Measurements from ENCODE around the gene TEAD4.

TEAD4 gene

DNA sequence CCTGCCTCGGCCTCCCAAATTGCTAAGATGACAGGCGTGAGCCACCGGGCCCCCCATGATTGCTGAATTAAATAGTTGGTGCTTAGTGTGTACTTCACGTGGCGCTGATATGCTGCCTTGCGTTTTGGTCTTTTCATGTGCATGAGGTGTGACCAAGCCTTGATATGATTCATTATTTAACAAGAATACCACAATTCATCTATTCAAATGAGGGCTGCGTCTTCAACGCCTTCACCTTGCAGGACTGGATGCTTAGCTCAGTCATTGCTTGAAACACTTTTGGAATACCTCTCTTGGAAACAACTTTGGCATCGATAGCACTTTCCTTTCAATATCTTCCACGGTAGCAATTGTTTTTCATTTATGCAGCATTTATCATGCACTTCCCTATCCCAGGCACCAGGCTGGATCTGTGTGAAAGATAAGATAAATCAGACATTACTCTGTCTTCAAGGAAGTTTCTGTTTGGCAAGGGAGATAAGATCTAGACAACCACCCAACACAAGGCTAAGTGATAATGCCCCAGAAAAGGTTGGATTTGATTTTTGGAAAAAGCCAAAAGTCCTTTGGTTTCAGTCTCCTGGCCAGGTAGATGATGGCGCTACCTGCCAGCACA is 1.3 kb upstream of the TEAD4 start:
- H3K27ac ChIP-seq = peak overlapping the region in 9 of 11 experiments; percentile 45 to 80 (median 67); a peak in 14 of 22 replicates
- H3K9ac ChIP-seq = peak overlapping the region; percentile 63 to 85 (median 78); a peak in 19 of 22 replicates
- peak overlapping the region; percentile 75 to 93 (median 83) for H3K4me3 ChIP-seq
- no peaks in the 10 kb centered on the region for H3K9me3 ChIP-seq (replicated peaks in 1 of 11)
- peaks cover 0 to 6% (median 0%) of the 10 kb centered on the region in 11 experiments; a peak in 2 of 22 replicates for H3K36me3 ChIP-seq
- peaks cover 0 to 27% (median 23%) of the 10 kb centered on the region in 11 experiments; a peak in 19 of 22 replicates for H4K20me1 ChIP-seq
- H3K4me2 ChIP-seq = peak overlapping the region; percentile 83 to 96 (median 88)
- H3K27me3 ChIP-seq = no peaks in the 10 kb centered on the region; a peak in 1 of 22 replicates
- peaks cover 27 to 37% (median 33%) of the 10 kb centered on the region in 10 experiments for H3K4me1 ChIP-seq
- TF ChIP-seq Cebpa-rat (IDR thresholded peaks at IDR 0.05) = no peak

DNA sequence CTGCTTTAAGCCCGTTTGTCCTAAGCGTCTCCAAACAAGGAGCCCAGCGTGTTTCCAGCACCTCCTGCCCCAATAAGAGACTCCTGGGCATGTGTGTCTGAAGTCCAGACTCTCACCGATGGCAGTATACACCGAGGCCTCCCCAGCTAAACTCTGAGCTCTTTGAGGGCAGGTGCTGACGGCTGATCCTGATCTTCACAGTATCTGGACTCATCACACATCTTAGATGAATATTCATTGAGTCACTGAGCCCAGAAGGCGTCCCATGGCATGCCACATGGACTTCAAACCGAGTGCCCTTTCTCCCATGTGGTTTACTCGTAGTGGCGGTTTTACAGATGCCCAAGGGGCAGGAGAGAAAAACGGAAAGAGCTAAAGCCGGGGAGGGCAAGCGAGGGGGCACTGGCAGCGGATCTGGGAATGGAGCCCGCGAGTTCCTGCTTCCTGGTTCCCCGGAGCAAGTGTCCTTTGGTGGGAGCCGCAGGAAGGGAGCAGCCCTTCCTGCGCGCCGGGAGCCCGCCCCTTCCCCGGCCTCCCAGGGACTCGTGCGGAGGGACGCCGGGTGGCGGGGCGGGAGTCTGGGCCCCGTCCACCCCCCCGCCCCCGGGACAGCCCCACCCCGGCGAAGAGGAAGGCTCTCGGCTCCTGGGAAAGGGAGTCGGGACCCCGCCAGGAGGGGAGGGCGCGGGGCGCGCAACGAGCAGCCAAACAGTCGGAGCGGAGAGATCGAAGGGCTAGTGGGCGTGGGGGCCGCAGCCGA is 585 bp upstream of the TEAD4 start:
- Histone ChIP-seq H4K20me1 (peaks cover 0 to 34% (median 30%) of the 10 kb centered on the region in 11 experiments; a peak in 19 of 22 replicates), H3K4me2 (peak overlapping the region; percentile 83 to 96 (median 88)), H3K9me3 (replicated peaks in 1 of 11) (no peaks in the 10 kb centered on the region), H3K36me3 (peaks cover 0 to 10% (median 0%) of the 10 kb centered on the region in 11 experiments; a peak in 3 of 22 replicates), H3K27ac (peak overlapping the region in 10 of 11 experiments; percentile 12 to 80 (median 66); a peak in 17 of 22 replicates), H3K4me3 (peak overlapping the region; percentile 75 to 93 (median 83)), H3K4me1 (peaks cover 28 to 44% (median 40%) of the 10 kb centered on the region in 10 experiments), H3K9ac (peak overlapping the region; percentile 63 to 85 (median 78); a peak in 21 of 22 replicates), H3K27me3 (no peaks in the 10 kb centered on the region; a peak in 1 of 22 replicates)
- TF ChIP-seq Cebpa-rat (IDR thresholded peaks at IDR 0.05) = no peak

DNA sequence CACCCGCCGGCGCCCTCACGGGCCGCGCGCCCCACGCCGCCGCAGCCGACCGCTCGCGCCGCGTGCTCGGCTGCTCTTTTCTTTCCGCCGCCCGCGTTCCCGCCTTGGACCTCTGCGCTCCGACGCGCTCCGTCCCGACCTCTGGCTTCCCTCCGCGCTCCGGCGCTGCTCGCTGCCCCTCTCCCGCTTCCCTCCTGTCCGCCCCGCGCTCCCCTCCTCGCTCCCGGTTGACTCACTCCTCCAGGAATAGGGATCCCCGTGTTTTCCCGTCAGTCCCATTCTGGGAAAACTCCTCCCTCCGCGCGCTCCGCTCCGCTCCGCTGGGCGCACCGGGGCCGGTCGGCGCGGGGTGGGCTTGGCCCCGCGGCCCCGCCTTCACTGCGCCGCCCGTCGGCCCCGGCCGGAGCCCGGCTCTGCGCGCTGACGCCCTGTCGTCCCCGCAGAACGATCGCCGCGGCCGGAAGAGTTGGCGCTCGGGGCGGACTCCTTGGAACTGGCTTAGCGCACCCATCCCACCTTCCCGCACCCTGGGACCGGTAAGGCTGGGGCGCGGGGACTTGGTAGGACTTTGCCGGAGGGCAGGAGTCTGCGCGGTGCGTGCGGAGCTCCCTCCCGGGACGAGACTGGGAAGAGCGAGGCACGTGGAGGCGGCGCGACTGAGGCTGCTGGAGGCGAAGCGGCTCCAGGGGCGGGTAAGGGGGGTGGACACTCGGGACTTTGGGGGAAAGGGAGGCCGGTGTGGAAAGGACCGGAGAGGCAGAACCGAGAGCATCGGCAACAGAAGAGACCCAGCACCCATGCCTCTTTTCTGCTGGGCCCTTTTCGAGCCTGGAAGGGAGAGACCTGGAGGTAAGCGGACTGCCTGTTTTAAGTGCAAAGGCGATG is 550 bp downstream of the TEAD4 start:
- H3K4me3 ChIP-seq = peak overlapping the region; percentile 75 to 93 (median 83)
- H3K4me1 ChIP-seq = peaks cover 28 to 52% (median 43%) of the 10 kb centered on the region in 10 experiments
- TF ChIP-seq Cebpa-rat (IDR thresholded peaks at IDR 0.05) = no peak
- H4K20me1 ChIP-seq = peaks cover 0 to 44% (median 36%) of the 10 kb centered on the region in 11 experiments; a peak in 19 of 22 replicates
- peak overlapping the region; percentile 68 to 85 (median 80) for H3K9ac ChIP-seq
- peaks cover 0 to 15% (median 6%) of the 10 kb centered on the region in 11 experiments; a peak in 10 of 22 replicates for H3K36me3 ChIP-seq
- H3K27ac ChIP-seq = peak overlapping the region in 10 of 11 experiments; percentile 14 to 80 (median 76); a peak in 18 of 22 replicates
- H3K9me3 ChIP-seq (replicated peaks in 1 of 11) = no peaks in the 10 kb centered on the region
- peak overlapping the region; percentile 90 to 100 (median 95) for H3K4me2 ChIP-seq
- H3K27me3 ChIP-seq = no peaks in the 10 kb centered on the region; a peak in 1 of 22 replicates

DNA sequence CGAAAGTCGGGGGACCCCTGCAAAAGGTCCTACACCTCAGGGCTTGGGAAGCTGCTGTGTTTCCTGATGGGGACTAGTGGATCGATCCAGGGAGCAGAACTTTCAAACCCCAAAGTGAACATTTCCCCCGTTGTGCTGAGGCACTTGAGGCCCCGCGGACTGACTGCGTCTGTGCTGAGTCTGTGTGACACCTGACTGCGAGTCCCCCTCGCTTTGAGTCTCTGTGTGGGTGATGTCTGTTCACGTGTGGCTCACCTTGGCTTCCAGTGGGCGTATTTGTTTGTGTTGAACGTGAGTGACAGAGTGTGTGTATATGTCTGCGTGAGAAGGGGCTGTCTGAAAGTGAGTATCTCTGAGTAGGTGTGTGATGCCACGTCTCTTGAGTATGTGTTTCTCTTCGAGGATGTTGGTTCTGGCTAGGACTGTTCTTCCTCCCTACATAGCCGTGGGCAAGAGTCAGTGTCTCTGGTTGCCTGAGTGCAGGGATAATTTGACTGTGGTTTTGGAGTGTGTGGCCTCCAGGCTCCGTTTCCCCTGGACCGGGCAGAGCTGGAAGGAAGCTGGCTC is 1.3 kb downstream of the TEAD4 start:
- peaks cover 28 to 52% (median 43%) of the 10 kb centered on the region in 10 experiments for H3K4me1 ChIP-seq
- no peaks in the 10 kb centered on the region; a peak in 1 of 22 replicates for H3K27me3 ChIP-seq
- H3K36me3 ChIP-seq = peaks cover 0 to 22% (median 14%) of the 10 kb centered on the region in 11 experiments; a peak in 11 of 22 replicates
- peak overlapping the region; percentile 90 to 100 (median 95) for H3K4me2 ChIP-seq
- no peaks in the 10 kb centered on the region for H3K9me3 ChIP-seq (replicated peaks in 1 of 11)
- no peak for TF ChIP-seq Cebpa-rat (IDR thresholded peaks at IDR 0.05)
- H3K9ac ChIP-seq = peak overlapping the region; percentile 10 to 85 (median 80); a peak in 20 of 22 replicates
- peak overlapping the region in 8 of 11 experiments; percentile 73 to 80 (median 77); a peak in 11 of 22 replicates for H3K27ac ChIP-seq
- H3K4me3 ChIP-seq = peak overlapping the region; percentile 75 to 93 (median 83)
- peaks cover 0 to 52% (median 36%) of the 10 kb centered on the region in 11 experiments; a peak in 19 of 22 replicates for H4K20me1 ChIP-seq

DNA sequence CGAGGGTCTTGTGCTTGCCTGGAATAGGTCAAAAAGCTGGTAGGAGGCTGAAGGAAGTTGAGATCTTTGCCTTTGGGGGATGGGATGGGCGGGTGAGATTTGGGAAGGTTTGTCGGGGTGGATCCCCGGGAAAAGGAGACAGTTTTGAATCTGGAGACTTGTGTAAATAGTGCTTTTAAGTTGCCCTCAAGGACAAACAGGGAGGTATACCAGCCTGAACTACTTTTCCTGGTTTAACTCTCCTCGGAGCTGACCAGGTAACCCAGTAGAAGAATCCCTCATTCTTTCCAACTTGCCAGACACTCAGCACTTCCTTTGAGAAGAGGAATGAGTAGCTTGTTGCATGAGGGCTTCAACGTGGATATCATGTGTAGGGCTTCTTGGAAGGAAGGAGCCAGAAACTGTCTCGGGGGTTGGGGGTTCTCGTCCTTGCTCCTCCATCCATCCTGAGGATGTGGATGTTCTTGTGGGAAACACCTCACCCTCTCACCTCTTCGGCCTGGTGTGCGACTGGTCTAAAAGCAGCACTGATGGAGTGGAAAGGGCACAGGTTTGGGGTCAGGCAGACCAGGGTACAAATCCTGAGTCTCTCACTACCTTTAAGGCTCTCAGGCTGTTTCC is 1.9 kb downstream of the TEAD4 start:
- TF ChIP-seq Cebpa-rat (IDR thresholded peaks at IDR 0.05) = no peak
- no peaks in the 10 kb centered on the region; a peak in 1 of 22 replicates for H3K27me3 ChIP-seq
- peak overlapping the region; percentile 90 to 100 (median 95) for H3K4me2 ChIP-seq
- peaks cover 0 to 26% (median 20%) of the 10 kb centered on the region in 11 experiments; a peak in 12 of 22 replicates for H3K36me3 ChIP-seq
- peak overlapping the region in 8 of 10 experiments; percentile 75 to 90 (median 80); a peak in 16 of 20 replicates for H3K4me3 ChIP-seq
- H3K9ac ChIP-seq = peak overlapping the region in 7 of 11 experiments; percentile 75 to 85 (median 83); a peak in 11 of 22 replicates
- H4K20me1 ChIP-seq = peaks cover 0 to 57% (median 37%) of the 10 kb centered on the region in 11 experiments; a peak in 19 of 22 replicates
- no peak overlapping the region for H3K27ac ChIP-seq
- H3K4me1 ChIP-seq = peaks cover 28 to 52% (median 43%) of the 10 kb centered on the region in 10 experiments
- no peaks in the 10 kb centered on the region for H3K9me3 ChIP-seq (replicated peaks in 1 of 11)

DNA sequence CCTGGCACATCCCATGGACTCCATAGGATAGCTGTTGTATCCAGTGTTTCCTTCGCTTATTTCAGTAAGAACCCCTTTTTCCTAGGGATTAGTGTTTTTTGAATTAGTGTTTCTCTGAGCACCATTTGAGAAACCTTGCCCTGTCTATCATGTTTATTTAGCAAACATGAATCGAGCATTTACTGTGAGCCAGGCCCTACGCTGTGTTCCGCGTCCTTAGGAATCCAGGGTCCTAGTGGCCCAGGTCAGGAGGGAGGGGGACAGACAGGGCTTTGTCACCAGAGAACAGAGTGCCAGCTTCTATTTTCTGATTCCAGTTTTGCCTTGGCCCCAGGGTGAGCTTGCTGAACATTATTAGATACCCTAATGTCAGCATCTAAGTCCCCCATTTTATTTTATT is 2.5 kb downstream of the TEAD4 start:
- H3K27ac ChIP-seq = no peak overlapping the region
- H3K4me2 ChIP-seq = peak overlapping the region in 10 of 11 experiments; percentile 90 to 100 (median 96); a peak in 21 of 22 replicates
- no peak for TF ChIP-seq Cebpa-rat (IDR thresholded peaks at IDR 0.05)
- H3K36me3 ChIP-seq = peaks cover 0 to 26% (median 21%) of the 10 kb centered on the region in 11 experiments; a peak in 12 of 22 replicates
- H3K4me3 ChIP-seq = peak overlapping the region in 5 of 10 experiments; percentile 75 to 90 (median 80); a peak in 5 of 20 replicates
- H3K9me3 ChIP-seq (replicated peaks in 1 of 11) = no peaks in the 10 kb centered on the region
- peak overlapping the region in 4 of 11 experiments; percentile 3 to 85 (median 84); a peak in 3 of 22 replicates for H3K9ac ChIP-seq
- peaks cover 0 to 63% (median 37%) of the 10 kb centered on the region in 11 experiments; a peak in 19 of 22 replicates for H4K20me1 ChIP-seq
- H3K4me1 ChIP-seq = peaks cover 28 to 52% (median 43%) of the 10 kb centered on the region in 10 experiments
- no peaks in the 10 kb centered on the region; a peak in 1 of 22 replicates for H3K27me3 ChIP-seq

DNA sequence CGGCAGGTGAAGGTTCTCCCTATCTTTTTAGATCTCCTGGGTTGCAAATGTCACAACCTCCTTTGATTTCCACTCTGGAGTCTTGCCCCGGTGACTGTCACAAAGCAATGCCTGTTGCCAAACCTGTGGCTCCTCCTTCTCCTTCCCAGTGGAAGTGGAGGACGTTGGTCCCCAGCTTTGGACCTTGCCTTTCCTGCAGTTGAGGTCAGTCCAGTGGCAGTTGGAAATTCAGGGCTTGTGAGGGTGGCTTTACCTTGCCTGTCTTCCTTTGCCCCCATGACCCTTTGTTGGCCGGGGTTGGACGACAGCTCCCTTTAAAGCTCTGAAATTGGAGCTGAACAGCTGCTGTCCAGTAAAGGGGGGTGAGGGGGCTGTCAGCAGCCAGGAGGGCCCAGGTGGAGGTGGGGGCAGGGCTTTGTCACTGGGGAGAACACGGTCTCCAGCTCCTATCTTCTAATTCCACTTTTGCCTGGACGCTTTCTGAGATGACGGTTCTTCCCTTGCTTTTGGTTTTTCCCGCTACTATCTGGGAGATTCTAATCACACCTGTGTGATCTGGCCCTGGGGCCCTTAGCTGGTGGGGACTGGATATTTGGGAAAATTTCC is 4.1 kb downstream of the TEAD4 start:
- Histone ChIP-seq H3K36me3 (peaks cover 0 to 33% (median 22%) of the 10 kb centered on the region in 11 experiments; a peak in 12 of 22 replicates), H3K4me3 (no peak overlapping the region), H3K9me3 (replicated peaks in 1 of 11) (no peaks in the 10 kb centered on the region), H3K4me1 (peaks cover 17 to 41% (median 34%) of the 10 kb centered on the region in 10 experiments), H3K4me2 (peak overlapping the region in 7 of 11 experiments; percentile 5 to 55 (median 24); a peak in 6 of 22 replicates), H3K27ac (no peak overlapping the region), H3K9ac (no peak overlapping the region), H4K20me1 (peaks cover 0 to 75% (median 37%) of the 10 kb centered on the region in 11 experiments; a peak in 19 of 22 replicates), H3K27me3 (no peaks in the 10 kb centered on the region; a peak in 1 of 22 replicates)
- no peak for TF ChIP-seq Cebpa-rat (IDR thresholded peaks at IDR 0.05)

All from BLaER1 treated with 17β-estradiol and CSF1 and Interleukin-3, amounts not matched to agents 10 nM and 100 nM (cell line).